GM19239 (cell line): ENCODE data around the gene GPR183.

ENCODE experiments used
- DNase-seq: peaks from one replicate; pipeline ENCODE4 v3.0.0; 2011; ENCODE audit warnings: low spot score; ENCODE audit not compliant: insufficient read length
- FAIRE-seq: peaks from 2 replicates; lab custom pipeline; 2011; peaks lifted over from hg19 to GRCh38; lab: Jason Lieb, UNC

GPR183 gene

DNA sequence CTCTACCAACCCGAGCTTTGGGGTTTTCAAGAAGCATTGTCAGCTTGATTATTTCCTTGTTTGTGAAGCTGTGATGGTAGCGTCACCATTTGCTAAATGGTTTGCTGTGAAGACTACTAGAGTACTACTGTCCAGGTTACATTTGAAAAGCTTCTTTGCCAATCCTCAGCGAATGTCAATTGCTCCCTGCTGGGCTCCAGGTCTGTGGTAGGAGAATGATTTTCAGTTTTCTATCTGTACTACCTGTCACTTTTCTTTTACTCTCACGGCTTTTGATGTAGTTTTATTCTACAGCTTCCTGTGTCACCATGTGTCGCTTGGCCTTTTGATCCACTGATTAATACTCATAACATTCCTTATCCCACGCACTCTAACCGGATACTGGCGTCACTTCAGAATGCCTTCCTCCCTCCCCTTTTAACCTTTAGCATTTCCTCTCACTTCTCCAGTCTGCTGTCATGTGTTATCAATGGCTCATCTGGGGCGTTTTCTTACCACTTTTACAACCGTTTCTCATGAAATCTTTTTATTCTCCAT is 7.5 kb upstream of the GPR183 start:
- FAIRE-seq (no peak), DNase-seq (no peak)

DNA sequence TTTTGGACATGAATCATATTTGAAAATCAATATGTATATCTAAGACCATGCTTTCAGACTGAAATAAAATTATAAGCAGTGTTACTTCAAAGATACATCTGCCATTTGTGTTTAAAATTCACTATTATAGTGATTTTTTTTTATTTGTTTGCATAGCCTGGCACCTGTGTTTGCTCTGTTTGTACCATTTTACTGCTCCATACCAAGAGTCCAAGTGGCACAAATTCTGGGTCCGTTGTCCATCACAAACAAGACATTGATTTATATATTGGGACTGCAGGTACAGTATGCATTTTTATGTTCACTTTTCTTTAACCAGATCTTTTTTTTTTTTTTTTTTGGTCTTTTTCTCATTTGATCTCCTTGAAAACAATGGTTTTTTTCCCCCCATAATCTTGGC is 6.7 kb upstream of the GPR183 start:
- FAIRE-seq (no peak), DNase-seq (no peak)

DNA sequence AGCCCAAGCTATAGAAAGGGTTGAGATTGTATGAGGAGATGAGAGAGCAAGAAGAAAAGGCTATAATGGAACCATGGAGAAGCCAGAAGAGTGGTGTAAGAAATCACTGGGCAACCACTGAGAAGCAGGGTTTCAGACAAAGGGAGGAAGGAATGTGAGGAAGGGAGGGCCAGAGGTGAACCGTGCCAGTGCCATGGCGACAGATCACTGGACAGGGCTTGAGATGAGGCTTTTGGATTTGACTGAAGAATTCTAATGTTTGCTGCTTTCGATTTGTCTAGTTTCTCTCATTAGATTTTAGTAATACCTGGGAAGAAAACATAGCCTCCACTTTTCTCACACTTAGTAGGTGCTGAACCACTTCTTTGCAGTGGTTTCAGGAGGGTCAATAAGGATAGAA is 6.3 kb upstream of the GPR183 start:
- FAIRE-seq = no peak

DNA sequence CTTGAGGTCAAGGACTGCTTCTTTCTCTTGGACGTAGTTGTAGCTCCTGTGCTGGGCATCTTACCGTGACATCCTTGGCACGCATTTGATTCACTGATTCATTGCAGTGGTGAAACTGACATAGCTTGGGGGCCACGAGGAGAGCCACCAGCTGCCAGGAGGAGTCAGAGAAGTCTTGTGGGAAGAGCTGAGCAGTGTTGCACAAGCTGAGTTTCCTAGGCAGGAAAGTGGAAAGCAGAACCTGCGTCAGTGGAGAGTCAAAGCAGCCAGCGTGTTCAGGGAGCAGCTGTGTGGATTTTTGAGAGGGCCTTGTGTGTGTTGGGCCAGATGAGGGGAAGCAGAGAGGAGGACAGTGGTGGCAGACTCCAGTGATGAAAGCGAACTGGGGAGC is 5.3 kb upstream of the GPR183 start:
- FAIRE-seq = peak; percentile 88
- DNase-seq = no peak

More for the DNA sequence above, 6.3 kb upstream of the GPR183 start:
- no peak for DNase-seq

DNA sequence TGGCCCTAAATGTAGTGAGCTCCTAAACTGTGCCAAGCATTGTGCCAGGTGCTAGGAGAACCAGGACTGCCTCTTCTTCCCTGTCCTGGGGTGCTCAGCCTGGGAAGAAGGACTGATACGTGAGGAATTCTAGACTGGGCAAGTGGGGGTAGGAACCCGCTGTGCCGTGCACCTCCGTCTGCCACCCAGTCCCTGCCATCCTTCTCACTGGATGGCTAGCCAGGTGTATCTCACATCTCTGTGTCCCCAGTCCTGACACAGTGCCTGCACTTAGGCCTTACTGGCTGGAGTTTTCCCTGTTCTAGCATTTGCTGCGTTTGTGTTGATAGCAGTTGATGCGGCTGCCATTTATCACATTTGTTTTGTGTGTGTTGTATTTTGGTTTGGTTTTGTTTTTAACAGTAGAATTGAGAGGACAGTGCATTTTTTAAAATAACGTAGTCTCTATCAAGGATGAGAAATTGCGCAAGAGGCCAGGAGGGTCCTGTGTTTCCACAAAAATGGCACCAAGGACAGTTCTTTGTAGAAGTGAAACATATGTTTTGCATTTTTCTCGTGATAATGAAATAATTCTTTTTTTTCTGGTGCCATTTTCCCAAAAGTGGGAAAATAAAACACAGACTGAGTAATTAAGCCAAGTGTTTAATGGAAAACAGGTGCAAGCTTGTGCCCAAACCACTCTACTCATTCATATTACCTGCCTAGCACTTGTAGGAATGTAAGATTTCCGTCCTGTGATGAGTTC is 4.7 kb upstream of the GPR183 start:
- FAIRE-seq (no peak), DNase-seq (no peak)

DNA sequence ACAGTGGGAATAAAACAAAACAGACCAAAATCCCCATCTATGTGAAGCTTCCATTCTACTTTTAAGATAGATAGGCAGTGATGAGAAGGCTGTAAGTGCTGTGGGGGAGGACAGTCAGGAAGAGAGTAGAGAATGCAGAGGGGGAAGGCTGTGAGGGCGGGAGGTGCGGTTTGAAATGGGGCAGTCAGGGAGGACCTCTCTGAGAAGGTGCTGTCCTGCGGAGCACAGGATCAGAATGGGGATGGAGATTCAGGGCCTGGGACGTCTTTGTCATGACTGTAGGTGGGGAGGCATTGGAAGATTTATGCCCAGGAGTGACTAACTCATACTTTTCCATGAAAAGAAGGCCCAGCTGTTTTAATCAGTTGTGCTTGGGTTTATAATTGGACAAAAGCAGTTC is 3.9 kb upstream of the GPR183 start:
- DNase-seq (no peak), FAIRE-seq (peak; percentile 85)

DNA sequence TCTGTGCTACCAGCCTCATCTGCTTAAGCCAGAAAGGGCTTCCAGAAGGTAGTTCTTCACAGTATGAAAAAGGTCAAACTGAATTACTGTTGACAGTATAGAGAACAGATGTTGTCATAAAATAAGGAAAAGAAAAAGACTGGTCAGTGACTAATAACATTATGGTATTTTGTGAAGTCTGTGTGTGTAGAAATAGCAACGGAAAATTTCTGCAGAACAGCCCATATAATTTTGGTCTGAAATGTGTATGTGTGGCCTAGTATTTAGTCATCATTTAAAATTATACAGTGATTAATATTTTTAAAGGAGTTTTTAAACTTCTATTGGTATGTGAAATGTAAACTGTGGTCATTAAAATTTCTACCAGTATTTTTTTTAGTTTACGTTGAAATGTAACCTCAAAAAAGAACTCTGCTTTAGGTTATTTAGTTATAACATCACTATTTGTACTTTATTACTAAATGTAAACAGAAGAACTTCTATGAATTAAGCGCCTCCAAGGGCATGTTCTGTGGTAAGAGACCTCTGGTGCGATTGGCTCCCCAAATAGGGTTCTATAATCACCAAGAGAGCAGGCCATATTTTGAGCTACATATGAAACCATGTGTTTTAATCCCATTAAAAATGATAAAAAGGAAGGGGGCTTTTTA is 3.3 kb upstream of the GPR183 start:
- DNase-seq = no peak
- FAIRE-seq = peak; percentile 33

DNA sequence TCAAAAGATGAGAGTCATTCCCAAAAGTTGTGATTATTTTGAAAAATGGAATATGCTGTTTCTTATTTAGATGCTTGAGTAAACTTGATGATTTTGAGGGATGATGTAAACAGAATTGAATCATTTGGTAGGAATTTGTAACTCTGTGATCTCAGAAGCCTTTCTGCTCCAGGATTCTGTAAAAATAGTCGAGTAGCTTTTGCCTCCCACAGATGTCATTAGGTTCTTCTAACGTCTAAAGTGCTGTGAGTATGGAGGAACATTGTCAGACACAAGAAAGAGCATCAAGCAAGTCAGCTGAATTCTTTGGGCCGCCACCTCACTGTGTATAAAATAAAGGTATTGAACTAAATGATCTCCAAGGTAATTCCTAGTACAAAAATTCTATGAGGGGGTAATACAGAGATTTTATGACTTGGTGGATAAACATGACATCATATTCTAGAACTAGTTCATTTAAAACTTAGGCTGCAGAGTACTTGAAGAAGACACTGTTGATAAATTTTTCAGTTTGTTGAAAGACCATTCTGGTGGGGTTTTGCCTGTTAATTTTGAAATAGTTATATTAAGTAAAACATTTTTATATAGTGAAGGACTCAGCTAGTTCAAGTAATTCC is 1.4 kb upstream of the GPR183 start:
- FAIRE-seq (no peak), DNase-seq (no peak)

DNA sequence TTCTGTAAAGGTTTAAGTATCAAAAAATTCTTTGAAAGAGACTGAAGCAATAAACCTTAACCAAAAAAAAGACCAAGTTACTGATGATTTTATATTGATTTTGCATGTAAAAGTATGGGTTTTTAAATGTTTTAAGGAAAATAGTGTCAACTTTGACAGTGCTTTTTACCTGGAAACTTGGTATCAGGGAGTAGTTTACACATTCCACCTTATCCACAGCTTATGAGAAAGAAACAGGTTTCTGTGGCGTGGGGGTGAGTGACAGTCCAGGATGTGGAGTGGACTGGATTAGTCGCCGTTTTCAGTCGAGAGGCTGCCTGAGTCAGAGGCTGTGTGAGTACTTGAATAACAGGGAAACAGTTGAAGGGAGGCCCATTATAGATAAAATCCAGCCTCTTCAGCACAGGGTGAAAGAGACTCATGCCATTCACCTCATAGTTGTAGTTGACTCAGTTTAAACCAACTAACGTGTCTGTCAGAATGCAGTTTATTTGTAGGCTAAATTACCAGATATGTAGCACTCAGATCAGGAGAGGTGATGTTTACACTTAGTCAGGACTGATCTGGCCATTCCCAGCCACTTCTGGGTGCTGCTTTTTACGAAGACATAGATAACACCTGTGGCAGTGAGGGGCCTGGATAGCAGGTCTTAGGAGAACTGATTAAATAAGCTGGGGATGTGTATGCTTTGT is 595 bp upstream of the GPR183 start:
- peak; percentile 21 for FAIRE-seq
- no peak for DNase-seq

DNA sequence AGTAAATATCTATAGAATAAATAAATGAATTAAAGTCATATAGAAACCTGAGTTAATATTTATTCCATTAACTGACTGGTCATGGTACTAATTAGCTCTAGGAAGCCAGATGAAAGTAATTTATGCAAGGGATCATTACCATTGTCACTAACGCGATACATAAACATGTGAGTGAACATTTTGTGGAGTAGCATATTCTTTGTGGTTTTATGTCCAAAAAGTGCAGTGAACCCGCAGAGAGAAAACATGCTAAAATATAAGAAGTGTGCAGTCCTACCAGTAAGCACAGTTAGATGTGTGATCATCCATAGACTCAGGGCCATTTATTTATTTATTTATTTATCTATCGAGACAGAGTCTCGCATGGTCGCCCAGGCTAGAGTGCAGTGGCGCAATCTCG is 1.6 kb downstream of the GPR183 start:
- DNase-seq (no peak), FAIRE-seq (peak; percentile 72)

DNA sequence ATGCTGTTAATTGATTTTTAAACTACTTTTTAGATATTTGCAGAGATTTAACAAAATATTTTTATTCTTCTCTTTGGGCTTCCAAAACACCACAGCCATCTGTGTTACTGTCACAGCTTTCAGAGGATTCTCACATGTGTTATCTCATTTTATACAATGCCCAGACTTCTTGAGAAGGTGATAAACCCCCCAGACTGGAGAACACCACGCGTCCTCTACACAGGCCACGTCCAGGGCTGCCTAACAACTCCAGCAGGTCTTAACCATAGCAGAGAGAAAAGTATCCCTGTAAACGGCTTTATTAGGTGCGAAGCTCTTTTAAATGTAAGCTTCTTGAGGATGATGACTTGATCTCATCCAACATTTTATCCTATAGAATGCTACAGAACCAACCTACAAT is 2.0 kb downstream of the GPR183 start:
- DNase-seq = no peak
- FAIRE-seq = peak; percentile 58

DNA sequence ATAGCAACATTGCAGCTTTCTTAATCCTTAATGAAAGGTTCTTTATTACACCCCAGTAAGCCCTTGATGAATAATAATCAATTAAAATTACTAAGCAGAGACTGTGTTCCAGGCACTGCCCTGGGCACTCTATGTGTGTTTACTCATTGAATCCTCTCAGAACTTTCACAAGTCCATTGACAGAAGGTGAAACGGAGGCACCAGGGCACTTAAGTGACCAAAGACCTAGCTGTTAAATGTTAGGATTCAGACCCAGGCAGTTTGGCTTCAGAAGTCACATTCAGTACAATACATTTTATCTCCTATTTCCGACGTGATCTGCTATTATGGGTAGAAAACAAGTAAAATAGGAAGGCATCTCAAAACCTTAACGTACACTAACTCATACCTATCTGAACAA is 2.7 kb downstream of the GPR183 start:
- DNase-seq (no peak), FAIRE-seq (peak; percentile 72)

DNA sequence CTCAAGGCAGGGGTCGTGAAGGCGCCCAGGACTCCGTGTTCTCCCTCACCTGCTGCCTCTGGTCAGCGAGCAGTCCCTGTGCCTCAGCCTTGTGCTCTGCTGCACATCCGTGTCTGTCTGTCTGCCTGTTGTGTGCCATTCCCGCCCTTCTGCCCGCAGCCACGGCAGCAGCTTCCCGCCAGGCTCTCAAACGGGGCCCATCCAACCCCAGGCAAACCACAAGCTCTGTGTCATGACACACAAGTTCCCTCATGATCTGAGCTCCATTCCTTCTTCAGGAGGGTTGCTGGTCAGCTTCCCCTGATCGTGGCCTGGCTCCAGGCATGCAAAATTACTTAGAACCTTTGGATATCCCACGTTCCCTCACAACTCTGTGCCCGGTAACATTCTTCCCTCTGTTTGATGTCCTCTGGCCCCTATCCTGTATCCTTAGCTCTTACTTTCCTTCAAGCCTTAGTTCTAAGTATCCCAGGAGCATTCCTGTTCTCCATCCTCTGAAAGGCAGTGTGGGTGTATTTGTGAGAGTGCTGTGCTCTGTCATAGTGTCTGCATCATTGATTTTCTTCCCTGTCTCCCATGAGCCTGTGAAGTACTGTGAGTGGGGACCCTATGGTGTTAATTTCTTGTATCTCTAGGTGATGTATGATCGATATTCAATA is 3.2 kb downstream of the GPR183 start:
- DNase-seq (no peak), FAIRE-seq (peak; percentile 70)

DNA sequence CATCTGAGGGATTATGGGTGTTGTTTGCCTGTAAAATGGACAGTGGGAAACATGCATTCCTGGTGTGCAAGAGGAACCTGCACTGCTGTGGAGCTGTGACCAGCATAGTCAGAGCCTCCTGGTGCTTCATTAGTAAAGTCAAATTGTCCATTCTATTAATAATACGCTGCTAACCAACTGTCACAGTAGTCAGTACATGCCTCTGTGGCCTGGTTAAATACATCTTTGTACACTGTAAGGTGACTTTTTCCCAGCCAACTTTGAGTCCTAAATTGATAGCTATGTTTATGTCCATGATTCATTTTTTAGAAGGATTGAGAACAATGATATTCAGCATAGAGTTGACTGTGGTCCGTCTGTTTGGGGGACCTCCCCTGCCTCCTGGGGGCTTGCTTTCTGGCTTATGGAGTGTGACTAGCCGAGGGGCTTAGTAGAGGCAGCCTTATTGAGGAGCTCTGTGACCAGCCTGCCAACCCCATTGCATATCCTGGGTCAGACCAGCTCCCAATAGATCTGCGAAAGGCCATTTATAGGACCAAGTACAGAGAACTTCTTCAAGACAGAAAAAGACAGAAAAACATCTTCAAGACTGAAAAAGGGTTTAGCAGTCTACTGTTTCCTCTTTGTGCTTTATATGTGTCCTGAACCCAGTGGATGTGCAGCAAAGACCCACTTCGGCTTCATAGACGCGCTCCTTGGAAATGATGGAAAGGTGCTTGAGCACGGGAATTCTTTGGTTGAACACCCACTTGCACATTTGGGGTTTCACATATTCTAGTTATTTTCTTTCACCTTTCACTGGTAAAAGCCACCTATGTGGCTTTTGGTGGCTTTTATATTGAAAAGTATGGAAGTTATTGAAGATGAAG is 4.3 kb downstream of the GPR183 start:
- no peak for DNase-seq
- FAIRE-seq = peak; percentile 75

DNA sequence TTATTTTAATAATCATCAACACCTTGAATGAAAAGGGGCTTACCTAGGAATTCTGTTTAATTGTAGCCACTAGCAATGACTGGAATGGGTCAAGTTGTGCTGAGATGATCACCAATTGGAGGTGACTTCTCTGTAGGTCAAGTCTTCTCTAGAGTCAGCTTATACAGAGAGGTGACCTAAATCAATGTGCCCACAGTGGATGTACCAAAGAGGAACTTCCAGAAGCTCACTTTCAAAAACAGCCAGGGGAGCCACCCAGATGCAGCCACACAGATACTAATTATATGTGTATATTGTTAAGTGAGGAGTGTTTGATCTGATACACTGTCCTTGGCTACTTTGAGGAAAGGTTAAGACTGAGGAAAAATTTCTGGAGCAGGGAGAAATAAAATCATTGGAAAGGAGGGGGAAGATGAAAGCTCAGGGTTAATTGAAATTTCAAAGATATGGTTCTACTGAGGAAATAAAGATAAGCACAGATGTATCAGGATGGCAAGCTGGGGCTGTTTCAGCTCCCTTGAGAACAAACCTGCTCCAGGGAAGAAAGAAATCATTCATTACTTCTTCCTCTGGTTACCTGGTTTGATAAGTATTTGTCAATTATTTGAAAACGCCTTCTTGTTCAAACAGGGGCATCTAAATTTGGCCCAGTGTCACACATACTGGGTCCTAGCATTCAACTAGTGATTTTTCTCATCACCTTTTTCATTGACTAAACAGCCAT is 5.1 kb downstream of the GPR183 start:
- peak; percentile 90 for FAIRE-seq
- DNase-seq = no peak

DNA sequence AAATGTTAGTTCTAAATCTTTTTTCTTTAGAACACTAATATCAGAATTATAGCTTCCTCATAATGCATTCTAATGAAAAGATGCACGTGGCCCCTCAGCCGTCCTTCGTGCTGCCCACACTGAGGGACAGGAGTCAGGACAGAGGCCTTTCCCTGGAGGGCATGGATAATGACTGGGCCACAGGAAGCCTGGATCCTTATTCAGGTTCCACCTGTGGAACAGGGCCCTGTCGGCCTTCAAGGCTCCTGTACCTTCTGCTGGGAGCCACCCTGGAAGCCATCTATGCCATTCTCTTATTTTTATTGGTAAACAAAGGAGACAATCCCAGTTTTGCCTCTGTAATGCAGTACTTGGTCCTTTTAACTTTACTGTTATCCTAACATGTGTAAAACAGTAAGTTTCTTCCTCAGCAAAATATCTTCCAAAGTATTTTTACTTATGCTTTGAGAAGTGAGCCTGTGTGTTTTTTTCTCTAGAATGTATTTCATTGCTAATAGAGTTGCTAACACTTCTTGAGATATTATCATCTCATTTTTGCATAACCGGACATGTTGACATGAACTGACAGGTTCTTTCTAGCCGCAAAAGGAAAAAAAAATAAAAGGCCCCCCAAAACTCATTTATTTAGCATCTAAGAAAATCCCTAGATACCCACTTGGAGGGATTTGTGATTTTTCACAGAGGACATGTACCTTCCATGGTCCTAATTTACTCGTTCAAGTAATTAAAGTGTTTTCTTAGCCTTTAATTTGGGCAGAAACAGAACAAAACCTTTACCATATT is 6.0 kb downstream of the GPR183 start:
- FAIRE-seq = peak; percentile 77
- no peak for DNase-seq

DNA sequence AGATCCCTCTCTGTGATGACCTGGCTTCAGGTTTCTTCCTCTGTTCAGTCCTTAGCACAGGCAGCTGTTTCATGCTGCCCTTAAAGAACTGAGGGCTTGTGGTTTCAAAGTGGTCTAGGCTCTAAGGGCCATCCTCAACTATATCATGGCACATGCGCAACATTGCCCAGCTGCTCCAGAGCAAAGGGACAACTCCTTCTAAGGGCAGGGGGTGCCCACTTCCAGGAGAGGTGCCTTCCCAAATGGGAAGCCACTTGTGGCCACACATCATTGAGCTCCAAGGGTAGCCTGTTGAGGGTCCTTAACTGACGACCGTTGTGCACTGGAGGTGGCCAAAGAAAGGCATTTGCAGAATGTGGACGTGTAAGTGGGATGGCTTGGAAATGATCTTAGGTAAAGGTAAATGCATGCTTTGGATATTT is 7.3 kb downstream of the GPR183 start:
- DNase-seq = no peak
- peak; percentile 90 for FAIRE-seq
